Panc1 (cell line): ENCODE measurements around the gene GRAMD1A. TPM values are rescaled to one million over a fixed set of nuclear protein-coding genes. Genes with fewer than 3 reads are reported as not detected.
A peak's percentile ranks its signal among the peaks of the same experiment; 100 is the strongest.

Experiments used
- ATAC-seq: fragments of 200-7000 bp; cut with Tn5 transposase; 2 replicates; pipeline ENCODE4 v1.9.1; 2020; ENCODE audit warnings: mild to moderate bottlenecking, moderate library complexity
- BruUV-seq: library from RNA; stranded (reverse); fragments of 400-500 nt; replicated peaks from 2 replicates; lab custom pipeline; 2021; lab: Mats Ljungman, UMichigan
- CTCF ChIA-PET: fragments of 300-600 bp; sonication (Branson Sonifier 250); formaldehyde crosslinking; loops from one replicate; lab custom pipeline; 2022; ENCODE audit warnings: antibody characterized with exemption; lab: Charles Lee
- POLR2A ChIA-PET: fragments of 300-600 bp; sonication (Branson Sonifier 250); formaldehyde crosslinking; loops from one replicate; lab custom pipeline; 2022; ENCODE audit warnings: antibody characterized with exemption; lab: Charles Lee
- DNase-seq: peaks from one replicate; pipeline ENCODE4 v3.0.0-alpha.2; 2010; ENCODE audit warnings: low read depth, low spot score
- H3K27ac ChIP-seq: 2 replicates; pipeline ENCODE4 v1.5.1; 2011; ENCODE audit warnings: mild to moderate bottlenecking, low read length, inconsistent platforms
- H3K27me3 ChIP-seq: fragments of 200-500 bp; sonication (Bioruptor generic); 2 replicates; pipeline ENCODE4 v1.6.0; 2014; ENCODE audit warnings: low read length, inconsistent platforms; ENCODE audit not compliant: control insufficient read depth, insufficient read depth
- H3K36me3 ChIP-seq: fragments of 200-500 bp; sonication (Bioruptor generic); 2 replicates; pipeline ENCODE4 v1.5.1; 2014; ENCODE audit warnings: inconsistent platforms, mild to moderate bottlenecking, low read length, moderate library complexity; ENCODE audit not compliant: control insufficient read depth, insufficient read depth
- H3K4me1 ChIP-seq: 2 replicates; pipeline ENCODE4 v1.5.1; 2011; ENCODE audit warnings: inconsistent platforms, mild to moderate bottlenecking, low read length, moderate library complexity; ENCODE audit not compliant: control insufficient read depth, insufficient read depth
- H3K4me3 ChIP-seq, 2 experiments: 2 replicates each; pipeline ENCODE4 v1.5.1; 2011 to 2012; ENCODE audit warnings: low read depth in 2 of 2, low read length in 2 of 2, mild to moderate bottlenecking in 2 of 2, inconsistent platforms in 1 of 2, moderate library complexity in 1 of 2
- H3K9me3 ChIP-seq: fragments of 200-500 bp; sonication (Bioruptor generic); 2 replicates; pipeline ENCODE4 v1.5.1; 2014; ENCODE audit warnings: low read depth, mild to moderate bottlenecking, inconsistent platforms, low read length, moderate library complexity; ENCODE audit not compliant: control insufficient read depth, insufficient read depth
- CTCF ChIP-seq: fragments of 450-650 bp; IDR thresholded peaks from 2 replicates; pipeline ENCODE4 v1.5.1; 2017; ENCODE audit warnings: mild to moderate bottlenecking
- POLR2AphosphoS5 ChIP-seq: IDR thresholded peaks from 2 replicates; pipeline ENCODE4 v1.6.1; 2012; ENCODE audit warnings: mild to moderate bottlenecking, low read depth, low read length, moderate library complexity
- SIN3A ChIP-seq: IDR thresholded peaks from 2 replicates; pipeline ENCODE4 v1.6.1; 2012; ENCODE audit warnings: low read depth, mild to moderate bottlenecking, low read length, moderate library complexity, borderline replicate concordance; ENCODE audit not compliant: insufficient read depth
- TCF7L2 ChIP-seq: IDR thresholded peaks from 2 replicates; pipeline ENCODE4 v1.6.1; 2011; ENCODE audit warnings: mild to moderate bottlenecking, low read depth, low read length, inconsistent platforms
- in situ Hi-C: cut with HindIII; loops from 2 replicates; pipeline ENCODE4 v1.10.0; 2016; ENCODE audit warnings: low sequenced_read_pairs, low pct_unique_long_range_greater_than_20kb
- intact Hi-C: fragments of 100-400 bp; cut with micrococcal nuclease; formaldehyde crosslinking; loops from one replicate; pipeline ENCODE4 v1.10.0; 2022; ENCODE audit not compliant: unreplicated experiment
- total RNA-seq: library from RNA; stranded (reverse); gene quantifications from one replicate; pipeline ENCODE4 v1.2.1, GENCODE V29; 2021; ENCODE audit not compliant: unreplicated experiment
- TF ChIP-seq, protein P1 (sequence below), 2 experiments: IDR thresholded peaks; 2 replicates each; pipeline ENCODE4 v1.6.1; 2011 to 2012; ENCODE audit warnings: low read depth in 2 of 2, control low read depth in 1 of 2, low read length in 1 of 2, mild to moderate bottlenecking in 1 of 2, moderate library complexity in 1 of 2; ENCODE audit not compliant: insufficient read depth in 1 of 2

Gene GRAMD1A
- total RNA-seq, 1 experiment from 2014 or later = 69.9 TPM

GRCh38 chr19:35066121-35066520 lies 66.0 kb downstream of the GRAMD1A start:
- ChIA-PET POLR2A (no interaction called here), CTCF (interaction anchor here (0.5 to 1.6 kb wide), 3 partner anchors 7 to 388 kb away, joined by 5 to 6 read pairs (median 5); no protein-coding TSS in a partner anchor)
- intact Hi-C loops (loop anchor here (5.0 kb wide), 1 partner anchor 71 kb away; the partner anchor contains the start of genes FXYD1 and LGI4), in situ Hi-C loops (no loop called here)
- no TSS peak for BruUV-seq
- TF ChIP-seq, protein P1, sequence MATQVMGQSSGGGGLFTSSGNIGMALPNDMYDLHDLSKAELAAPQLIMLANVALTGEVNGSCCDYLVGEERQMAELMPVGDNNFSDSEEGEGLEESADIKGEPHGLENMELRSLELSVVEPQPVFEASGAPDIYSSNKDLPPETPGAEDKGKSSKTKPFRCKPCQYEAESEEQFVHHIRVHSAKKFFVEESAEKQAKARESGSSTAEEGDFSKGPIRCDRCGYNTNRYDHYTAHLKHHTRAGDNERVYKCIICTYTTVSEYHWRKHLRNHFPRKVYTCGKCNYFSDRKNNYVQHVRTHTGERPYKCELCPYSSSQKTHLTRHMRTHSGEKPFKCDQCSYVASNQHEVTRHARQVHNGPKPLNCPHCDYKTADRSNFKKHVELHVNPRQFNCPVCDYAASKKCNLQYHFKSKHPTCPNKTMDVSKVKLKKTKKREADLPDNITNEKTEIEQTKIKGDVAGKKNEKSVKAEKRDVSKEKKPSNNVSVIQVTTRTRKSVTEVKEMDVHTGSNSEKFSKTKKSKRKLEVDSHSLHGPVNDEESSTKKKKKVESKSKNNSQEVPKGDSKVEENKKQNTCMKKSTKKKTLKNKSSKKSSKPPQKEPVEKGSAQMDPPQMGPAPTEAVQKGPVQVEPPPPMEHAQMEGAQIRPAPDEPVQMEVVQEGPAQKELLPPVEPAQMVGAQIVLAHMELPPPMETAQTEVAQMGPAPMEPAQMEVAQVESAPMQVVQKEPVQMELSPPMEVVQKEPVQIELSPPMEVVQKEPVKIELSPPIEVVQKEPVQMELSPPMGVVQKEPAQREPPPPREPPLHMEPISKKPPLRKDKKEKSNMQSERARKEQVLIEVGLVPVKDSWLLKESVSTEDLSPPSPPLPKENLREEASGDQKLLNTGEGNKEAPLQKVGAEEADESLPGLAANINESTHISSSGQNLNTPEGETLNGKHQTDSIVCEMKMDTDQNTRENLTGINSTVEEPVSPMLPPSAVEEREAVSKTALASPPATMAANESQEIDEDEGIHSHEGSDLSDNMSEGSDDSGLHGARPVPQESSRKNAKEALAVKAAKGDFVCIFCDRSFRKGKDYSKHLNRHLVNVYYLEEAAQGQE (IDR thresholded peaks at IDR 0.05; ENCODE audit: insufficient read depth in 1 of 2, low read depth in 2 of 2, low read length in 1 of 2) = no peak
- TF ChIP-seq TCF7L2 (no peak), SIN3A (no peak), POLR2AphosphoS5 (no peak), CTCF (no peak)
- Histone ChIP-seq H3K4me1 (no peaks in the 10 kb centered on the region), H3K9me3 (peaks cover 4% of the 10 kb centered on the region; the same call in 1 of the 2 replicates), H3K36me3 (no peaks in the 10 kb centered on the region), H3K27ac (no peak overlapping the region), H3K27me3 (no peaks in the 10 kb centered on the region), H3K4me3 (no peak overlapping the region)
- ATAC-seq = no peak
- DNase-seq = no peak

GRCh38 chr19:35066691-35067563 lies 66.8 kb downstream of the GRAMD1A start:
- Histone ChIP-seq H3K27me3 (no peaks in the 10 kb centered on the region), H3K27ac (no peak overlapping the region), H3K9me3 (peaks cover 4% of the 10 kb centered on the region; the same call in 1 of the 2 replicates), H3K4me1 (no peaks in the 10 kb centered on the region), H3K4me3 (no peak overlapping the region), H3K36me3 (no peaks in the 10 kb centered on the region)
- TF ChIP-seq CTCF (peak; percentile 97), SIN3A (no peak)
- BruUV-seq = no TSS peak
- DNase-seq (no peak), ATAC-seq (peak; percentile 95)
- ChIA-PET CTCF (interaction anchor here (0.5 to 1.6 kb wide), 13 partner anchors 8 to 387 kb away, joined by 3 to 7 read pairs (median 5); partner anchors contain the start of gene LGI4), POLR2A (interaction anchor here (0.6 to 0.7 kb wide), 3 partner anchors 8 to 1236 kb away, joined by 3 to 14 read pairs (median 5); no protein-coding TSS in a partner anchor)
- in situ Hi-C loops = no loop called here
- intact Hi-C loops = loop anchor here (5.0 kb wide), 1 partner anchor 70 kb away; the partner anchor contains the start of genes FXYD1 and LGI4
